IPS-11a (cell line): ENCODE measurements around the gene VTI1A.

Experiments used
- H3K4me3 ChIP-seq: one replicate; pipeline ENCODE4 v1.5.1; 2013; ENCODE audit warnings: low read depth, low read length, control low read depth

Gene VTI1A

DNA sequence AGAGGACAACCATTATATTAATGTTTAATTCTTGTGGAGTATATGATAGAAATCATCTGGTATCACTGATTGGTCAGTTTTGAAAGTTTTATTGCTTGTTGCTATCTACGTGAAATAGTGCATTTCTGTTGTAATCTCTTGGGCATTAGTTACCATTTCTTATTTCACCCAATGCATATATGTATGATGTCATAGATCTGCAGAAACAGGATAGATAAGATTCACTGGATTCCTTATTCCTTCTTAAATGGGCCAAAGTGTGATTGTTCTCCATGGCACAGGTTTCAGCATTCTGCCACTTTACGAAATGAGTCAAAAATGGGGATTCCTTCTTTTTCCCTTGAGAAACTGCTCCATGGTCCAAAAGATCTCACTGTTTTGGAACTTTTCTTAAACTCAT is 56.6 kb downstream of the VTI1A start:
- no peak overlapping the region for H3K4me3 ChIP-seq

DNA sequence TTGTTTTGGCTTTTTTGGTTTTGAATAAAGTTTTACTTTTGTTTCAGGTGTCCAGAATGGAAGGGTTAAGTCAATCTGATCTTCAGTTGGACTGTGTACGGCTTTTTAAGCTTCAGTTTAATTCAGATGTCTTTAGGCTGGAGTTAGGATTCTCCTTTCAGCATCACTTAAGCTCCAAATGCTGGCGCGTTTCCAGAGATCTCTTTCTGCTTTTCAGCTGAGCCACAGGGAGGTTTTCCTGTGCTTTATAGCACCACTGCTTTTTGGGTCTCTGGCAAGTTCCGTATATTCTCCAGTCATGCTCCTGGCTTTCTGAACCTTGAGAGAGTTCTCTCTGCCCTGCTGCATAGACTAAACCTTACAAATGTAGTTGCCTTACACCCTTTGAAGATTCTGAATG is 60.0 kb downstream of the VTI1A start:
- no peak overlapping the region for H3K4me3 ChIP-seq

DNA sequence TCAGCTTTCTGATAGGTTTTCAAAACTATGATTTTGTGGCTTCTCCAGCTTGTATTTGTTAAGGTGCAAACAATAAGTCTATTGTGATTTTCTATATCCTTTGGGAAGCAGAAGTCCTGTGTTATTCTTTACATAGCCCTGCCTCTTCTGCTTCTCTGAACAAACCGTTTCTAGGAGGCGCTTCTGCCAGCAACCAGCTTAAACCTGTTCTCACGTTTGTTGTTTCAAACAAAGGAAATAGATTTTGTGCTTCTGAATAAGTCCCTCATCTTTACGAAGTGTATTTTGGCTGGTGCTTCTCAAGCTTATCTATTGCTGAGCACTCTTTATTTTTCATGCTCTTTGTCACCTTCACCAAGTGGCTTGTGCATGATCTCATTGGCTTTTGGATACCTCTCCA is 61.0 kb downstream of the VTI1A start:
- no peak overlapping the region for H3K4me3 ChIP-seq

DNA sequence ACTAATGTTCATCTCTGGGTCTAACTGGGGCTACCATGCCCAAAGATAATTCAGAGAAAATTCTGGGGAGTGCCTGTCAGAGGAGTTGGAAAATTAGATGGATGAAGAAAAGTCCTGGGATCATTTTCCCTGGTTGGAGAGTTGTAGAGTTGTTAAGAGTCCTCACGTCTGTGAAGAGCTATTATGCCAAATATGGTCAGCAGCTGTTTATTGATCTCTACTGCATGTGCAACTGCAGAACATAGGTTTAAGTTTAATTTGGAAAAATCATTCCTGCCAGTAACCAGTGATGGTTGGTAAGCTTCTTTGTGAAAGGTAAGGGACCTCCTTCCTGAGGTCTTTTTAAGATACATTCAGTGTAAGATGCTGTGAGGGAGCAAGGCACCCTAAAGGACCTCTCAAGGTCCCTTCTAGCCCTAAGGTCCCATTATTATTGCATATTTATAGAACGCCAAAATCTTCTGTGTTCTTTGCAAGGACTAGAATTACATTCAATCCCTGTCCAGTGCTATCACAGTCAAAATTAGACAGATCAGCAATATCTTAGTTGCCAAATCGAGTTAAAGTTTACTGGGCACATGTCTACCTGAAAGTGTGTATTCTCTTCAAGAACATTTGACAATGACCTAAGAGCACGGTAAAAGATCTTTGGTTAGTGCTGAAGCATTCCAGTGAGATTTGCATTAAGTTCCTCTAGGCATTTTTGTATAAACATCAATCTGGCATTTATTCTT is 62.7 kb downstream of the VTI1A start:
- H3K4me3 ChIP-seq, result no peak overlapping the region

DNA sequence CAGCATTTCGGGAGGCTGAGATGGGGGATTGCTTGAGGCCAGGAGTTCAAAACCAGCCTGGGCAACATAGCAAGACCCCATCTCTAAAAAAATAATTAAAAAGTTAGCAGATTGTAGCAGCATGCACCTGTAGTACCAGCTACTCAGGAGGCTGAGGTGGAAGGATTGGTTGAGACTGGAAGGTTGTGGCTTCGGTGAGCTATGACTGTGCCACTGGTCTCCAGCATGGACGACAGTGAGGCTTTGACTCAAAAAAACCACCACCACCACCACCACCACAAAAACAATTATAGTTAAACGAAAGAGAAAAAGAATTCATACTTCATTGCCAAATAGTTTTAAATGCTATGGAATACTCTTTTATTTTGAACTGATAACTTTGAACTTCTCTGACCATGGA is 63.4 kb downstream of the VTI1A start:
- no peak overlapping the region for H3K4me3 ChIP-seq

DNA sequence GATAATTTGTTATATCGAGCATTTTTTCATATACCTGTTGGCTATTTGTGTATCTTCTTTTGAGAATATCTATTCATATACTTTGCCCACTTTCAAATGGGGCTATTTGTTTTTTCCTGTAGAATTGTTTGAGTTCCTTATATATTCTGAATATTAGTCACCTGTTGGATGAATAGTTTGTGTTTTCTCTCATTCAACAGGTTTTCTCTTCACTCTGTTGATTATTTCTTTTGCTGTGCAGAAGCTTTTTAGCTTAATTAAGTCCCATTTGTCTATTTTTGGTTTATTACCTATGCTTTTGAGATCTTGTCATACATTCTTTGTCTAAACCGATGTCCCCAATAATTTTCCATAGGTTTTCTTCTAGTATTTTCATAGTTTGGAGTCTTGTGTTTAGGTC is 65.3 kb downstream of the VTI1A start:
- H3K4me3 ChIP-seq, result no peak overlapping the region

DNA sequence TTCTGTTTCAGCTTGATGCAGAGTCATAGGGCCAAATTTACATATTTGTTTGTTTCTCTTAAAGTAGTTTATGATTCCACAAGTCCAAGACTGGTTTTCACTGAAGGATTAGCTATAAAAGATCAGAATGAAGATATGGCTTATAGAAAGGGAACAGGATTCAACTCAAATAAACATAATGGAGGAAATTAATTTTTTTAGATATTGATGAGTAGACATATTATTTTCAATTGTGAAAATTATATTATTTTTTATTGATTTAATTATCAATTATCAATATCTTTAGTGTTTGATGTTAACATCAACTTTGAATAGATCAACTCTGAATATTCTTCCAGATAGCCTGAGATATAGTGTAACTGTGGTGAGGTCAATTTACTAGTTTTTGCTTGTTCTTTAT is 68.1 kb downstream of the VTI1A start:
- no peak overlapping the region for H3K4me3 ChIP-seq

DNA sequence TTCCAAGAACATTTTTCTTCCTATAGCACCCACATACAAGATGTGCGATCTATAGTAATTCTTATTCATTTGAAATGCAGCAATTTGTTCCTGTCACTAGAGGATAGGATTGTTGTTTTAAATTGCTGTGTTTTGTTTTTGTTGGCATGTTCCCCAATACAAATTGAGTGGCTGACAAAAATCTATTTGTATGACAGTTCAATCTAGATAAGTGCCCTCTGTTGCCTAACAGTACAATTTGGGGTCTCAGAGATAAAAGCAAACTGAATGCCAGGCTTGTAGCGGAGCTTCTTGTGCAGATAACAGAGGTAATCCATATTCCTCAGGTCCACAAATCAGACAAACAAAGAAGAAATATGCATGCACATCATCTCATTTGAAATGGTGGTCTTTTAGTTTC is 68.8 kb downstream of the VTI1A start:
- H3K4me3 ChIP-seq, result no peak overlapping the region

DNA sequence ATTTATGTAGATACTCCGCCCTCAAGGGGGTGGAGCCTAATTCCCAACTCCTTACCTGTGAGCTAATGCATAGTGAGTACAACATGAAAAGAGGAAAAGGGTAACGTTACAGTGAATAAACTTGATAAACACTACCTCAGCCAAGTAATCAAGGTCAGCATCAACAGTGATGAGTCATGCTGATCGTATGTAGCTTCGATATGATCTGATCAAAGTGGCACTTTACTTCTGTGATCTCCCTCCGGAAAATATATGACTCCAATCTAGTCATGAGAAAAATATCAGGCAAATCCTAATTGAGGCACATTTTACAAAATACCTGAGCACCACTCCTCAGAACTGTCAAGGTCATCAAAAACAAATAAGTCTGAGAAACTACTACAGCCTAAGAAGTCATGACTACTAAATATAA is 70.4 kb downstream of the VTI1A start:
- no peak overlapping the region for H3K4me3 ChIP-seq

DNA sequence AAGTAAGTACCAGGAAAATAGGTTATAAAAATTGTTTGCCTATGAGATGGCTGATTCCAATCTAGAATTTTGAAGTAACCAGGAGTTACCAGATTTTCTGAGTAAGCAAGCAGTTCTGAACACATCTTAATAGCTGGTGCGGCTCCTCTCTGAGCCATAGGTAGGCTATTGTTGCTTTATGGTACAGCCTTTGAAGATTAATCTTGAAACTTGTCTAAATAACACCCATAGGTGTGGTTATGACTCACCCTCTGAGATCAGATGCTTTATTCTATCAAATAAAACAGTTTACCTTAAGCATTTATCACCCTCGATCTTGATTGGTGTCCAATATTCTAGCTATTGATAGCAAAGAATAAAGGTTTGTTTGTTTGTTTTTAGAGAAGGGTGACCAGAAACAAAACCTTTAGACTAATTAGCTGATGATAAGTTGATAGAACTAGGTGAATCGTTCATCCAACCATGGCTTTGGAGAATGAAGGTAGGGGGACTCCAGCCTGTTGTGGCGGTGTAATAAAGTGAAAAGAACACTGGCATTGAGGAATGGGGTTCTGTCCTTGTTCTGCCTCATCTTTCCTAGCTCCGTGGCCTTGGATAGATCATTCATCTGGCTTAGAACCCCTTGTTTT is 72.2 kb downstream of the VTI1A start:
- no peak overlapping the region for H3K4me3 ChIP-seq

DNA sequence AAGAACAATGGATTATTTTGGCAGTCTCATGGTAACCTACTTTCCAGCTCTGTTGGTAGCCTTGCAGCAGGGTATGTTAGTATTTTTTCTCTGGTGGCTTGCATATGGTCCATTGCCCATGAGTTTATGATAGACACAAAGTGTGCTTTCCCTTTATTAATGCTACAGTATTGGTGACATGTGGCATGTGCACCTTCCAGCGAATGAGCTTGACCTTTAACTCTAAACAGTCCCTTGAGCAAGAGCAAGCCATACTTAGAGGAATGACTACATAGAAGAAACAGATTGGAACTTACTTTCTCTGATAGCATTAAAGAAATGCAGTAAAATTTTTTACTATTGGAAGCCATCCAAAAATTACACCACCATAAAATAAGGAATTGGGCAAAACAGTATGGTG is 73.9 kb downstream of the VTI1A start:
- H3K4me3 ChIP-seq, result no peak overlapping the region

DNA sequence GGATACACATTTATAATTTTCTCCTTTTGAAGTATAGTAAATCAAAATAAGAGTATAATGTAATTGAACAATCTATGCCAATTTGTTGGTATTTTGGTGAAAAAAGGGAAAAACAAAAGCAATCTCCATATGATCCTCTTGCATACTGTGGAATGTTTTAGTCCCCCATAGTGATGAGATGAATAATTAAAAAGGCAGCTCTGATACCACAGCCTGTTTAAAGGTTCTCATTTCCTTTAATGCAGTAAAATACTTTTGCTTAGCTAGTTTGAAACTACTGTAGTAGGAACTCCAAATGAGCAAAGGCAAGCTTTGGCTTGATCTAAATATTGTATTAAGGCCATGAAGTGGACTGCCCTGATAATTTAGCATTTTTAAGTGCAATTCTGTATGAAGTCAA is 77.6 kb downstream of the VTI1A start:
- H3K4me3 ChIP-seq, result no peak overlapping the region

DNA sequence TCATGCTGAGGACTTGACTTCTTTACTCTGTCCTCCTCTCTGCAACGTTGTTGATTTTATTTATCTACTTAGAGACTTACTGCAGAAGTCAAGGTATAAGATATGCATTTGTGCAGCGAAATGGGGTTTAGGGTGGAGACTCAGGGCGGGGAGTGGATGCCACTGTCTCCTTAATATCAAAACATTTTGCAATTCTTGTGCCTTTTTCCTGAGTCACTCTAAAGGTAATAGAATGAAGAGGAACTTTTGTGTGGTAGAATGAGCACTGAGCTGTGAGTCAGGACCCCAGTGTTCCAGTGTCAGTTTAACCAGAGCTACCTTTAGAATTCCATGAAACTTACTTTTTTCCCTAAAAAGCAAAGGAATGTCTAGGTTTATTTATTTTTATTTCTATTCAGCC is 78.2 kb downstream of the VTI1A start:
- H3K4me3 ChIP-seq, result no peak overlapping the region

DNA sequence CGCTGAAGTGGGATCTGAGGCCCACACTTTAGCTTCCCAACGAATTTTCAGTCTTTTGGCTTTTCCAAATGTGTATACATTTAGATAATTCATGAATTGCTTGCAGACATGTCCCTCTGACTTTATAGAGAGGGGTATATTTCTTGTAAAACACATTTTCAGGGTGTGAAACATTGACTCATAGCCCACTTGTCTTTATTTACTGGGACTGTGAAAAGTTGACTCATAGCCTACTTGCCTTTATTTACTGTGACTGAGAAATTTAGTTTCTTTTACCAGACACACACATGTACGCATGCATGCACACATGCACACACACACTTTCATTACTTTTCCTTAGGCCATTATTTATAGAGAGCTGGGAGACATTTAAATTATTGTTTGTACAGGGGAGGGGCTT is 79.1 kb downstream of the VTI1A start:
- H3K4me3 ChIP-seq, result no peak overlapping the region

DNA sequence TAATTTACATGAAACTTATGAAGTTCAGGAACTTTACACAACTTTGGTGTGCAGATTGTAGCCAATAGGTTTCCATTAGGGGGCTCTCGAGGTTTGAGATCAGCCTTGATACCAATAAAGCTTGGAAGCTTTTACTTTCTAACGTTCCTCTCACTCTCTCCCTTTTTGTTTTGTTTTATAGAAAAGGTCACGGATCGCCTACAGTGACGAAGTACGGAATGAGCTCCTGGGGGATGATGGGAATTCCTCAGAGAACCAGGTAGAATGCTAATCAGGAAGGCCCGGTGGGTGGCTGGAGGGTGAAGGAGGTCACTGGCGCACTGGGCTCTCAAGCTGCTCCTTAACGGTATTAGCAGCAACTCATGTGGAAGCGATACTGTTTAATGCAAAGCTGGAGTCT is 79.9 kb downstream of the VTI1A start:
- no peak overlapping the region for H3K4me3 ChIP-seq

DNA sequence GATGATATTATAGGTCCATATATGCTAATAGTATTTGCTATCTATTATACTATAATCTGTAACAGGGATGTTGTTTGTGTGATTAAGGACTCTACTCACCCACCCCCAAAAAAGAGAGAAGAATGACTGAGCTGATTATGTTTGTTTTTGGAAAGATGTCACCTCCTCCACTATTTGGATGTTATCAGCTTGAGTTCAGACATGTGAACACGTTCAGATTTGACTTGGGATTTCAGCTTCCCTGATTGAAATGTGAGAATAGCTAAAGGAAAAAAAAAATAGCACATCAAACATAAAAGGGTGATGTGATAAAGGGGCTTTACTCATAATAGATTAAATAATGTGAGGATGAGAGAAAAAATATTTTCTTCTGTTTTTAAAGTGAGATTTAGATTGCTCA is 81.2 kb downstream of the VTI1A start:
- H3K4me3 ChIP-seq, result no peak overlapping the region

DNA sequence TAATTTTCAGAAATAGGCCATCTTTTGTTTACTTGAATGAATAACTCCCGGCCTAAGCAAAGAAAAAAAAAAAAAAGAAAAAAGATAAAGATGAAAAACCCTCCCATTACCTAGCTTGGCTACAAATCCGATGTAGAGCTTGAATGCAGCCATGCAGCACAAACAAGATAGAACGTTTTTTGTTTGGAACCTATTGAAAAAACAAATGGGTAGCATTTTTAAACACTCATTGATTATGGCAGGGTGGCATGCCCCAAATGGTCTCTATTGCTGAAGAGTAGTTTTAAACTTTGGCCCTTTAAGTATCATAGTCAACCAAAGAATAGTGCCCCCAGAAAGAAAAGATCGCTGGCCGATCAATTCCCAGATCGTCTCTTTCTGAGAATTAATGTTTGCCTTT is 84.4 kb downstream of the VTI1A start:
- no peak overlapping the region for H3K4me3 ChIP-seq

DNA sequence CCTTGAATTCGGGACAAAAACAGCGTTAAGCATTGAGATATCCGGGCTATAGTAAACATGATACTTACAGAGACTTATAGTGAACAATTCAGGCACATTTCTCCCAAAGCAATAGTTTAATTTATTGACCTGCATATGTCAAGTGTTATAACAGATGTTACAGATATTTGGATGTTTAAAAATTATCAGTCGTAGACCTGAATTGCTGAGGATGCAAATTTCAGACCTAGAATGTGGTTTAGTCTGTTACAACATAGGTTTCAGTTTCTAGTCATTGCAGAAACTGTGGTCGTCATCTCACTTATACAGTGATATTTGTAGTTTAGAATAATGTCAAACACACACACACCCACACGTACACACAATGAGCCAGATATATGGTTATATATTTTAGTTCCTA is 85.2 kb downstream of the VTI1A start:
- H3K4me3 ChIP-seq, result no peak overlapping the region

DNA sequence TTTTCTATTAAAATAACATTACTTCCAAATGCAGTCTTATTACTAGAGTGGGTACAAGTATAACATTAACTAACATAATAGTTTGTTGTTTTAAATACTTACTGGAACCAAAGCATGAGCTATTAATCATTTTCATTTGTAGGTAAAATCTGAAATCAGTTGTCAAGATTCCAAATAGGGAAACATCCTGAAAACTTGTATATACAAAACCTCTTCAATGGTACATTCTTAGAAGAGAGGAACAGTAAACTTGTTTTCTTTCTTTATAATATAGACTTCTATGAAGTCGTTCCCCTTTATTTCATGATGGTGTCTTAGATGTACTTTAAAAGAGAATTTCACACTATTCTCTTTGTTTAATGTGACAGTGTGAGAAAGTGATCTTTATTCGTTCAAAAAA is 85.9 kb downstream of the VTI1A start:
- no peak overlapping the region for H3K4me3 ChIP-seq

DNA sequence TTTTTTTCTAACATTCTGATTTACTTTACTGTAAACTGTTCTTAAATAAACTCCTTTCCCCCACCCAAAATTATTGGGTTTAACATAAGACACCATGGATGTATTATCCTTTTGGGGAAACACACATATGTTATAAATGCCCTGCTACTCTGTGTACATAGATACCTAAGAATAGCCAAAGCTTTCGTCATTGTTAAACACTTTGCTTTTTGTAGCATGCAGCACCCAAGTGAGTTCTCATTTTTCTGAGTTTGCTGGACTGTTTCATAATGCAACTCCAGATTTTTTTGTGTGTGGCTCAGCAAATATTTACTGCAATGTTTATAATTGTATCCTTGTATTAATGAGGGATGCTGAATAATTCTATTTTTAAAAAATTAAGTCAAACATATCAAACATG is 86.9 kb downstream of the VTI1A start:
- no peak overlapping the region for H3K4me3 ChIP-seq

DNA sequence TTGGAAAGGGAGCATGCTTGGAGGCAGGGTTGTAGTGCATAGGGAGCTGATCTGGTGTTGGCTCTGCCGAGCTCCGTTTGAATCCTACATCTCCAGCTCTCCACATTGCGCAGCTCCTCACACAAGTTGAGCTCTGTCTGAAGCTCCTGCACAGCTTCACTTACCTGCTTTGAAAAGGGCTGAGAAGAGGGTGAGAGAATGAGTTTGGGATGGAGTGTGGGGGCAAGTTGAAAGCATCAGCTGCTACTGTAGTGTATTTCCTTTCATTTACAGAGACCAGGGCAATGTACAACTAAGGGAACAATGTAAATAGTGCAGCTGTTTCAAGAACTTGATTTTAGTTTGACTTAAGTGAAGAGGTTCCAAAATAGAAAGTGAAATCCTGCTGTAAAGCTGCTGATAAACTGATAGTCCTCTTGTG is 88.5 kb downstream of the VTI1A start:
- H3K4me3 ChIP-seq, result no peak overlapping the region

DNA sequence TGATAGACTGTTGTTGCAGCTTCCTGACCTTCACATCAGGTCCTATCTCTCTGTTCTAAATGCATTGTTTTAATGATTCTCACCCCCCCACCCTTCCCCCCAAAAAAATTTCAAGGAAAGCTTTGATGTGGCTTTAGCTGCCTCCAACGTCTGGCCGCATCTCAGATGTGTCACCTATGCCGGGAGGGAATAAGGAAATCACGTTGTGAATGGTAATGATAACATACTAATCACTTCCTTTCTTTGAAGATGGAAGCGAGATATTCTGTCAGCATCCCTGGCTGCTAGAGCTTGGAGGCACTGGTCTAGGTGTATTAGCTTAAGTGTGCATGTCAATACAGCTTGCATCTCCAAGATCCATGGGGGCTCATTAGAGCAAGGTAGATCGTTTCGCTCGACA is 89.6 kb downstream of the VTI1A start:
- H3K4me3 ChIP-seq, result no peak overlapping the region

DNA sequence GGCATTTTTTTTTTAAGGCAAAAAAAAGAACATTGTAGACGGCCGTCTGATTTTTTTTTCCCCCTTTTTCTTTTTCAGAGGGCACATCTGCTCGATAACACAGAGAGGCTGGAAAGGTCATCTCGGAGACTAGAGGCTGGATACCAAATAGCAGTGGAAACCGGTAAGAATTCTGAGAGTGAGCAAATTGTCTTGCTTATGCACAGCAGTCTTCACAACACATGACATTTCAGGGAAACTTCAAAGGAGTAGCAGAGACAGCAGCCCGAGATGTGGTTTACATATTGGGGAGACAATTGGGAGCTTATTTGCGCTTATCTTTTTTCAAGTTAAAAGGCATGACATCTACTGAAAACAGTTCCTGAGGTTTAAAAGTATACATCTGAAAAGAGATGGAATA is 91.2 kb downstream of the VTI1A start:
- no peak overlapping the region for H3K4me3 ChIP-seq
